Measurements from ENCODE around the gene FSTL4. TPM values are rescaled to one million over a fixed set of nuclear protein-coding genes. Genes with fewer than 3 reads are reported as not detected.

Gene FSTL4
- total and polyA plus RNA-seq, 2 experiments from 2014 or later: 1.4 to 2.8 TPM

DNA sequence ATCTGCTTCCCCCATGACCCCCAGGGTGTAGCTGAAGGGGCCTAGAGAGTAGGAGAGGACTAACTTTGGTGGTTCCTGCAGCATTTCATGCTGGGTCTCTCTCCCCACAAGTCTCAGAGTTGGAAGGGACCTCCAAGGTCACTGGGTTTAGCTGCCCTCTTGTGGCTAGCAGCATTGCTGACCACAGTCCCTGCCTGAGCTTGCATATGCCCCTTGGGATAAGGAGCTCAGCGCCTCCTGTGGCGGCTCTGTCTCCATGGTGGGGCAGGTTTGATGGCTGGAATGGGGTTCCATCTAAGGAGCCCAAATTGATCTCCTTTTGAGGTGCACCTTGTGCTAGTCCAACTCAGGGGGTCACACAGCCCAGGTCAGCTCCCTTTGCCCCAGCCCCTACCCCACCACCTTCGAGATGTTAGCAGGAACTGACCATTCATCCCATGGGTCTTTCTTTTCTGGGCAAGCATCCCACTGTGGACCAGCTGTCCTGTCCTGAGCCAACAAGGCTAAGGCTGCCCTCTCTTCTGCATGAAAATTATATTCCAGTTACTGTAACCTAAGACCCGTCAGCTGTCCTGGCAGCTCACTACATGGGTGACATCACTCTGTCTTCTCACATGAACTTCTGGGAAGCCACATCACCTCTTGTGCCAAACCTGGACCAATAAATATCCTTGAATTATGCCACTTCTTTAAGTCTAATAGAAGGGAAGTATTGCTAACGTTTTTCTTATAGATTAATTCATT is 364.3 kb downstream of the FSTL4 start:
- DNase-seq (ENCODE audit: low spot score) (peak; percentile 81), ATAC-seq (peak; percentile 87)
- Mint-ChIP-seq H3K27me3 (ENCODE audit: insufficient read depth, low read depth, poor library complexity) (peaks cover 9% of the 10 kb centered on the region), H3K27ac (no peak overlapping the region), H3K4me1 (peaks cover 11% of the 10 kb centered on the region), H3K9me3 (no peaks in the 10 kb centered on the region; the same call in 2 of the 3 replicates), H3K36me3 (ENCODE audit: low read depth) (no peaks in the 10 kb centered on the region), H3K4me3 (no peak overlapping the region)
- H3F3A ChIP-seq (replicated peaks; ENCODE audit: low read depth): no peaks in the 10 kb centered on the region
- no peak overlapping the region for H3K4me2 ChIP-seq
- no peak overlapping the region for H3K27ac ChIP-seq (ENCODE audit: low read depth)
- H3K9me2 ChIP-seq (ENCODE audit: insufficient read depth): no peaks in the 10 kb centered on the region
- no peak overlapping the region for H3K4me3 ChIP-seq
- no peak overlapping the region; the same call in 1 of the 2 replicates for H2AFZ ChIP-seq
- no peaks in the 10 kb centered on the region for H4K20me1 ChIP-seq (replicated peaks; ENCODE audit: insufficient read depth)
- no peaks in the 10 kb centered on the region for H3K79me2 ChIP-seq (replicated peaks; ENCODE audit: insufficient read depth)
- no peaks in the 10 kb centered on the region for H3K36me3 ChIP-seq (ENCODE audit: insufficient read depth)
- TF ChIP-seq, protein P1, sequence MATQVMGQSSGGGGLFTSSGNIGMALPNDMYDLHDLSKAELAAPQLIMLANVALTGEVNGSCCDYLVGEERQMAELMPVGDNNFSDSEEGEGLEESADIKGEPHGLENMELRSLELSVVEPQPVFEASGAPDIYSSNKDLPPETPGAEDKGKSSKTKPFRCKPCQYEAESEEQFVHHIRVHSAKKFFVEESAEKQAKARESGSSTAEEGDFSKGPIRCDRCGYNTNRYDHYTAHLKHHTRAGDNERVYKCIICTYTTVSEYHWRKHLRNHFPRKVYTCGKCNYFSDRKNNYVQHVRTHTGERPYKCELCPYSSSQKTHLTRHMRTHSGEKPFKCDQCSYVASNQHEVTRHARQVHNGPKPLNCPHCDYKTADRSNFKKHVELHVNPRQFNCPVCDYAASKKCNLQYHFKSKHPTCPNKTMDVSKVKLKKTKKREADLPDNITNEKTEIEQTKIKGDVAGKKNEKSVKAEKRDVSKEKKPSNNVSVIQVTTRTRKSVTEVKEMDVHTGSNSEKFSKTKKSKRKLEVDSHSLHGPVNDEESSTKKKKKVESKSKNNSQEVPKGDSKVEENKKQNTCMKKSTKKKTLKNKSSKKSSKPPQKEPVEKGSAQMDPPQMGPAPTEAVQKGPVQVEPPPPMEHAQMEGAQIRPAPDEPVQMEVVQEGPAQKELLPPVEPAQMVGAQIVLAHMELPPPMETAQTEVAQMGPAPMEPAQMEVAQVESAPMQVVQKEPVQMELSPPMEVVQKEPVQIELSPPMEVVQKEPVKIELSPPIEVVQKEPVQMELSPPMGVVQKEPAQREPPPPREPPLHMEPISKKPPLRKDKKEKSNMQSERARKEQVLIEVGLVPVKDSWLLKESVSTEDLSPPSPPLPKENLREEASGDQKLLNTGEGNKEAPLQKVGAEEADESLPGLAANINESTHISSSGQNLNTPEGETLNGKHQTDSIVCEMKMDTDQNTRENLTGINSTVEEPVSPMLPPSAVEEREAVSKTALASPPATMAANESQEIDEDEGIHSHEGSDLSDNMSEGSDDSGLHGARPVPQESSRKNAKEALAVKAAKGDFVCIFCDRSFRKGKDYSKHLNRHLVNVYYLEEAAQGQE (IDR thresholded peaks at IDR 0.05; ENCODE audit: unreplicated experiment): no peak
- TF ChIP-seq, protein P2, sequence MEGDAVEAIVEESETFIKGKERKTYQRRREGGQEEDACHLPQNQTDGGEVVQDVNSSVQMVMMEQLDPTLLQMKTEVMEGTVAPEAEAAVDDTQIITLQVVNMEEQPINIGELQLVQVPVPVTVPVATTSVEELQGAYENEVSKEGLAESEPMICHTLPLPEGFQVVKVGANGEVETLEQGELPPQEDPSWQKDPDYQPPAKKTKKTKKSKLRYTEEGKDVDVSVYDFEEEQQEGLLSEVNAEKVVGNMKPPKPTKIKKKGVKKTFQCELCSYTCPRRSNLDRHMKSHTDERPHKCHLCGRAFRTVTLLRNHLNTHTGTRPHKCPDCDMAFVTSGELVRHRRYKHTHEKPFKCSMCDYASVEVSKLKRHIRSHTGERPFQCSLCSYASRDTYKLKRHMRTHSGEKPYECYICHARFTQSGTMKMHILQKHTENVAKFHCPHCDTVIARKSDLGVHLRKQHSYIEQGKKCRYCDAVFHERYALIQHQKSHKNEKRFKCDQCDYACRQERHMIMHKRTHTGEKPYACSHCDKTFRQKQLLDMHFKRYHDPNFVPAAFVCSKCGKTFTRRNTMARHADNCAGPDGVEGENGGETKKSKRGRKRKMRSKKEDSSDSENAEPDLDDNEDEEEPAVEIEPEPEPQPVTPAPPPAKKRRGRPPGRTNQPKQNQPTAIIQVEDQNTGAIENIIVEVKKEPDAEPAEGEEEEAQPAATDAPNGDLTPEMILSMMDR (conservative IDR thresholded peaks at IDR 0.05; ENCODE audit: low read depth in 2 of 2): peak; percentile 67 to 95
- no peaks in the 10 kb centered on the region for H3K27me3 ChIP-seq (ENCODE audit: insufficient read depth)
- no peaks in the 10 kb centered on the region for H3K4me1 ChIP-seq (ENCODE audit: insufficient read depth)

GRCh38 chr5:133247151-133247709 is 365.1 kb downstream of the FSTL4 start:
- no peak for TF ChIP-seq POLR2AphosphoS5 (IDR thresholded peaks at IDR 0.05; ENCODE audit: low read depth)
- TF ChIP-seq NANOG (IDR thresholded peaks at IDR 0.05; ENCODE audit: borderline replicate concordance): no peak
- no peak for TF ChIP-seq EZH2 (IDR thresholded peaks at IDR 0.05; ENCODE audit: low read depth, unreplicated experiment)
- TF ChIP-seq STAT1 (IDR thresholded peaks at IDR 0.05; ENCODE audit: unreplicated experiment): no peak
- TF ChIP-seq ETS1 (IDR thresholded peaks at IDR 0.05): no peak
- Mint-ChIP-seq H3K9me3 (no peaks in the 10 kb centered on the region; the same call in 2 of the 3 replicates), H3K27me3 (ENCODE audit: insufficient read depth, low read depth, poor library complexity) (peaks cover 9% of the 10 kb centered on the region), H3K4me3 (no peak overlapping the region), H3K36me3 (ENCODE audit: low read depth) (no peaks in the 10 kb centered on the region), H3K4me1 (peaks cover 9% of the 10 kb centered on the region), H3K27ac (no peak overlapping the region)
- DNase-seq (ENCODE audit: low spot score): no peak
- no peak overlapping the region for H3K4me3 ChIP-seq
- H3K4me1 ChIP-seq (ENCODE audit: insufficient read depth): no peaks in the 10 kb centered on the region
- H3K36me3 ChIP-seq (ENCODE audit: insufficient read depth): no peaks in the 10 kb centered on the region
- H3K27ac ChIP-seq (ENCODE audit: low read depth): no peak overlapping the region
- H4K20me1 ChIP-seq (replicated peaks; ENCODE audit: insufficient read depth): no peaks in the 10 kb centered on the region
- H2AFZ ChIP-seq: no peak overlapping the region; the same call in 1 of the 2 replicates
- no peaks in the 10 kb centered on the region for H3K9me2 ChIP-seq (ENCODE audit: insufficient read depth)
- ATAC-seq: no peak
- no peaks in the 10 kb centered on the region for H3K79me2 ChIP-seq (replicated peaks; ENCODE audit: insufficient read depth)
- no peaks in the 10 kb centered on the region for H3K27me3 ChIP-seq (ENCODE audit: insufficient read depth)
- H3K4me2 ChIP-seq: no peak overlapping the region
- no peaks in the 10 kb centered on the region for H3F3A ChIP-seq (replicated peaks; ENCODE audit: low read depth)
